ENCODE results near the gene UGT8.
A peak's percentile ranks its signal among the peaks of the same experiment; 100 is the strongest.
"Not testable (repeated sequence)": the region's sequence is repeated elsewhere in the genome, so short reads cannot be mapped to it uniquely, and the experiment has no call there.

Gene UGT8

GRCh38 chr4:114598191-114599121, at the start of gene UGT8:
Gene UGT8 (plus strand): TSS chr4:114598807. CDS start chr4:114622881, 24,074 bp downstream.
- intact Hi-C loops (cut with DNase I), result loop anchor here (2.0 to 10.0 kb wide), 2 partner anchors 60 to 64 kb away; no protein-coding TSS in a partner anchor
- peak; percentile 60 to 93 (median 80) for DNase-seq

GRCh38 chr4:114549638-114550037, 49.0 kb upstream of the UGT8 start:
- intact Hi-C loops (cut with DNase I), result no loop called here
- DNase-seq, result no peak

GRCh38 chr4:114558446-114559020, 40.1 kb upstream of the UGT8 start:
- intact Hi-C loops (cut with DNase I), result no loop called here
- no peak for DNase-seq

- intact Hi-C loops (cut with DNase I), result no loop called here
- no peak for DNase-seq
These were observed 37.0 kb upstream of the UGT8 start for GRCh38 chr4:114561590-114561989.

- intact Hi-C loops (cut with DNase I), result no loop called here
These were observed 36.3 kb upstream of the UGT8 start for GRCh38 chr4:114562176-114562904.

GRCh38 chr4:114563536-114564315, 34.9 kb upstream of the UGT8 start:
- DNase-seq, result no peak
- intact Hi-C loops (cut with DNase I), result no loop called here

More at GRCh38 chr4:114562176-114562904, 36.3 kb upstream of the UGT8 start:
- no peak for DNase-seq

GRCh38 chr4:114577386-114577785, 21.2 kb upstream of the UGT8 start:
- no peak for DNase-seq
- intact Hi-C loops (cut with DNase I), result no loop called here

GRCh38 chr4:114582621-114583020, 16.0 kb upstream of the UGT8 start:
- intact Hi-C loops (cut with DNase I), result no loop called here

GRCh38 chr4:114588305-114588704, 10.3 kb upstream of the UGT8 start:
- intact Hi-C loops (cut with DNase I), result no loop called here
- no peak for DNase-seq

More at GRCh38 chr4:114582621-114583020, 16.0 kb upstream of the UGT8 start:
- no peak for DNase-seq

GRCh38 chr4:114590360-114590759, 8.2 kb upstream of the UGT8 start:
- not testable (repeated sequence) for DNase-seq
- intact Hi-C loops (cut with DNase I), result loop anchor here (10.0 kb wide), 1 partner anchor 56 kb away; no protein-coding TSS in a partner anchor

- no peak for DNase-seq
- intact Hi-C loops (cut with DNase I), result loop anchor here (10.0 kb wide), 1 partner anchor 59 kb away; no protein-coding TSS in a partner anchor
These were observed 5.1 kb upstream of the UGT8 start for GRCh38 chr4:114593526-114593925.

- intact Hi-C loops (cut with DNase I), result loop anchor here (10.0 kb wide), 1 partner anchor 60 kb away; no protein-coding TSS in a partner anchor
- DNase-seq, result no peak
These were observed 3.4 kb upstream of the UGT8 start for GRCh38 chr4:114595207-114595606.

GRCh38 chr4:114595921-114596320, 2.7 kb upstream of the UGT8 start:
- DNase-seq, result no peak
- intact Hi-C loops (cut with DNase I), result loop anchor here (10.0 kb wide), 1 partner anchor 61 kb away; no protein-coding TSS in a partner anchor

GRCh38 chr4:114597410-114598115, 1.0 kb upstream of the UGT8 start:
- peak; percentile 16 to 88 (median 64) for DNase-seq
- intact Hi-C loops (cut with DNase I), result loop anchor here (2.0 to 10.0 kb wide), 2 partner anchors 61 to 63 kb away; no protein-coding TSS in a partner anchor

- intact Hi-C loops (cut with DNase I), result loop anchor here (2.0 to 10.0 kb wide), 2 partner anchors 59 to 65 kb away; no protein-coding TSS in a partner anchor
- peak in 37 of 42 donors; percentile 2 to 74 (median 38) for DNase-seq
These were observed 760 bp downstream of the UGT8 start for GRCh38 chr4:114599231-114599902.

- intact Hi-C loops (cut with DNase I), result loop anchor here (2.0 to 10.0 kb wide), 2 partner anchors 59 to 65 kb away; no protein-coding TSS in a partner anchor
- peak in 9 of 42 donors; percentile 11 to 65 (median 22) for DNase-seq
These were observed 1.4 kb downstream of the UGT8 start for GRCh38 chr4:114599903-114600552.

GRCh38 chr4:114600672-114601071, 2.1 kb downstream of the UGT8 start:
- intact Hi-C loops (cut with DNase I), result no loop called here
- DNase-seq, result no peak

Measured in head of caudate nucleus (tissue), 42 donors.